Neural progenitor cell (in vitro differentiated cells): ENCODE data around the gene AMBRA1. TPM values are rescaled to one million over a fixed set of nuclear protein-coding genes. Genes with fewer than 3 reads are reported as not detected.

Experiments
- DNase-seq: peaks from one replicate; pipeline ENCODE4 v3.0.0-alpha.2; 2016; ENCODE audit warnings: low spot score
- H2AFZ ChIP-seq: fragments of 200-600 bp; sonication (generic); replicated peaks from 2 replicates; pipeline ENCODE4 v1.6.1; 2016; ENCODE audit warnings: antibody characterized with exemption
- H3F3A ChIP-seq: fragments of 200-600 bp; sonication (generic); 2 replicates; pipeline ENCODE4 v1.6.1; 2016; ENCODE audit warnings: antibody characterized with exemption, low read depth
- H3K27ac ChIP-seq: fragments of 200-600 bp; sonication (generic); 2 replicates; pipeline ENCODE4 v1.5.1; 2016; ENCODE audit warnings: mild to moderate bottlenecking
- H3K27me3 ChIP-seq: fragments of 200-600 bp; sonication (generic); 2 replicates; pipeline ENCODE4 v1.6.1; 2016; ENCODE audit warnings: mild to moderate bottlenecking, moderate library complexity
- H3K36me3 ChIP-seq: fragments of 200-600 bp; sonication (generic); 2 replicates; pipeline ENCODE4 v1.5.1; 2016
- H3K4me1 ChIP-seq: fragments of 200-600 bp; sonication (generic); 2 replicates; pipeline ENCODE4 v1.6.1; 2016; ENCODE audit warnings: mixed run types
- H3K4me2 ChIP-seq: fragments of 200-600 bp; sonication (generic); 2 replicates; pipeline ENCODE4 v1.6.1; 2016
- H3K4me3 ChIP-seq: fragments of 200-600 bp; sonication (generic); 2 replicates; pipeline ENCODE4 v1.5.1; 2016
- H3K79me2 ChIP-seq: fragments of 200-600 bp; sonication (generic); 2 replicates; pipeline ENCODE4 v1.6.1; 2016; ENCODE audit warnings: low read depth
- H3K9ac ChIP-seq: fragments of 200-600 bp; sonication (generic); 2 replicates; pipeline ENCODE4 v1.6.1; 2016
- H3K9me3 ChIP-seq: fragments of 200-600 bp; sonication (generic); 2 replicates; pipeline ENCODE4 v1.5.1; 2016; ENCODE audit warnings: low read depth
- H4K20me1 ChIP-seq: fragments of 200-600 bp; sonication (generic); 2 replicates; pipeline ENCODE4 v1.6.1; 2016; ENCODE audit warnings: low read depth
- H3K27ac Mint-ChIP-seq: 3 replicates; pipeline ENCODE4 v1.8.0; 2021; ENCODE audit warnings: mixed read lengths
- H3K27me3 Mint-ChIP-seq: 2 replicates; pipeline ENCODE4 v1.8.0; 2022; ENCODE audit warnings: low read depth, mild to moderate bottlenecking, inconsistent platforms, moderate library complexity, mixed read lengths; ENCODE audit not compliant: insufficient read depth
- H3K36me3 Mint-ChIP-seq: 3 replicates; pipeline ENCODE4 v1.8.0; 2021; ENCODE audit warnings: mixed read lengths
- H3K4me1 Mint-ChIP-seq: 3 replicates; pipeline ENCODE4 v1.8.0; 2021; ENCODE audit warnings: mixed read lengths
- H3K4me3 Mint-ChIP-seq: 3 replicates; pipeline ENCODE4 v1.8.0; 2021; ENCODE audit warnings: mild to moderate bottlenecking, moderate library complexity, mixed read lengths
- H3K9me3 Mint-ChIP-seq: 3 replicates; pipeline ENCODE4 v1.8.0; 2020; ENCODE audit warnings: mixed read lengths
- EZH2 ChIP-seq: fragments of 200-600 bp; sonication (generic); IDR thresholded peaks from 2 replicates; pipeline ENCODE4 v1.6.1; 2017; ENCODE audit warnings: antibody characterized with exemption, mild to moderate bottlenecking, moderate library complexity
- EZH2phosphoT487 ChIP-seq: fragments of 200-600 bp; sonication (generic); IDR thresholded peaks from 2 replicates; pipeline ENCODE4 v1.6.1; 2017; ENCODE audit warnings: antibody characterized with exemption
- total RNA-seq: library from RNA; depleted of rRNA; stranded (reverse); fragments of >200 nt; gene quantifications from 2 replicates; pipeline ENCODE4 v1.2.3, GENCODE V29; 2015; ENCODE audit warnings: low replicate concordance
- TF ChIP-seq, protein P1 (sequence below): fragments of 200-600 bp; sonication (generic); IDR thresholded peaks from 2 replicates; pipeline ENCODE4 v1.5.1; 2017; ENCODE audit warnings: antibody characterized with exemption, mild to moderate bottlenecking

AMBRA1 gene
- total RNA-seq, 1 donor from 2014 or later = 20.7 TPM

DNA sequence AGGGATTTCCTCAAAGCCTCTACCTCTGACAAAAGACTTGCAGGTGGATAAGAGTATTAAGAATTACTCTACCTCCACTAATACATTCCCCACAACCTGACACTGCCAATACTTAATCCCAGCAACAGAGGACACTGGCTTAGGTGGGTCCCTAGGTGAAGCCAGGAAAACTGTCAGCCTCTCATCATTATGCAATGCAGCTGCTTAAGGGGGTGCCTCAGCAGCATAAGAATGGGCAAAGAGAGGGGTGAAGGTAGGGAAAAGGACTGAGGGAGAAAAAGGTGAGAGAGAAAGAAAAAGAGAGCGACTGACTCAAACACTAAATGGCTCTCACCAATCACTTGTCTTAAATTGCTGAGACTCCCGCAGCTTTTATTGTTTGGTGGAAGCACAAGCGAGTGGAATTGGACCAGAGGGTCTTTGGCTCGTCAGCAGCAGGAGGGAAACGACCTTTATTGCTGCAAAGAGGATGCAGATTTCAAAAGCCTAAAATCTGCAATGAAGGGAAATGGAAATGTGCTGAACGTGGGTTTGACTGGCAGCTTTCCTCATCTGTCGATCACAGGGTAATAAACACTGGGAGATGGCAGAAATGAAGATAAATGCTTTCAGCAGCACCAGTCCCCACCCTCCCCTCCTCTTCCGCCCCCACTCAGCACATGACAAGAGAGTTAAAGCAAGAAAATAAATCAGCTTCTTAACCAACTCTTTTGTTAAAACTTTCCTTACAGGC, 137.4 kb downstream of the AMBRA1 start:
- H3K79me2 ChIP-seq = peaks cover 12% of the 10 kb centered on the region
- peaks cover 30% of the 10 kb centered on the region for H4K20me1 ChIP-seq
- H3K4me3 Mint-ChIP-seq = peak overlapping the region; percentile 28
- no peak overlapping the region for H3K9ac ChIP-seq
- no peaks in the 10 kb centered on the region for H3K9me3 Mint-ChIP-seq
- H3K27ac Mint-ChIP-seq = no peak overlapping the region
- peaks cover 36% of the 10 kb centered on the region for H3K4me1 ChIP-seq
- peaks cover 33% of the 10 kb centered on the region for H3F3A ChIP-seq
- H3K9me3 ChIP-seq = no peaks in the 10 kb centered on the region
- peak overlapping the region; percentile 18 for H3K4me3 ChIP-seq
- H3K36me3 ChIP-seq = no peaks in the 10 kb centered on the region
- peaks cover 2% of the 10 kb centered on the region for H3K27me3 Mint-ChIP-seq
- H3K27ac ChIP-seq = peak overlapping the region; percentile 61
- no peaks in the 10 kb centered on the region for H3K27me3 ChIP-seq
- peak; percentile 40 for DNase-seq
- peak overlapping the region; percentile 67 for H3K4me2 ChIP-seq
- H2AFZ ChIP-seq = no peak overlapping the region
- H3K36me3 Mint-ChIP-seq = no peaks in the 10 kb centered on the region
- TF ChIP-seq, protein P1, sequence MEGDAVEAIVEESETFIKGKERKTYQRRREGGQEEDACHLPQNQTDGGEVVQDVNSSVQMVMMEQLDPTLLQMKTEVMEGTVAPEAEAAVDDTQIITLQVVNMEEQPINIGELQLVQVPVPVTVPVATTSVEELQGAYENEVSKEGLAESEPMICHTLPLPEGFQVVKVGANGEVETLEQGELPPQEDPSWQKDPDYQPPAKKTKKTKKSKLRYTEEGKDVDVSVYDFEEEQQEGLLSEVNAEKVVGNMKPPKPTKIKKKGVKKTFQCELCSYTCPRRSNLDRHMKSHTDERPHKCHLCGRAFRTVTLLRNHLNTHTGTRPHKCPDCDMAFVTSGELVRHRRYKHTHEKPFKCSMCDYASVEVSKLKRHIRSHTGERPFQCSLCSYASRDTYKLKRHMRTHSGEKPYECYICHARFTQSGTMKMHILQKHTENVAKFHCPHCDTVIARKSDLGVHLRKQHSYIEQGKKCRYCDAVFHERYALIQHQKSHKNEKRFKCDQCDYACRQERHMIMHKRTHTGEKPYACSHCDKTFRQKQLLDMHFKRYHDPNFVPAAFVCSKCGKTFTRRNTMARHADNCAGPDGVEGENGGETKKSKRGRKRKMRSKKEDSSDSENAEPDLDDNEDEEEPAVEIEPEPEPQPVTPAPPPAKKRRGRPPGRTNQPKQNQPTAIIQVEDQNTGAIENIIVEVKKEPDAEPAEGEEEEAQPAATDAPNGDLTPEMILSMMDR = no peak
- no peak for TF ChIP-seq EZH2
- no peak for TF ChIP-seq EZH2phosphoT487
- peaks cover 27% of the 10 kb centered on the region for H3K4me1 Mint-ChIP-seq

DNA sequence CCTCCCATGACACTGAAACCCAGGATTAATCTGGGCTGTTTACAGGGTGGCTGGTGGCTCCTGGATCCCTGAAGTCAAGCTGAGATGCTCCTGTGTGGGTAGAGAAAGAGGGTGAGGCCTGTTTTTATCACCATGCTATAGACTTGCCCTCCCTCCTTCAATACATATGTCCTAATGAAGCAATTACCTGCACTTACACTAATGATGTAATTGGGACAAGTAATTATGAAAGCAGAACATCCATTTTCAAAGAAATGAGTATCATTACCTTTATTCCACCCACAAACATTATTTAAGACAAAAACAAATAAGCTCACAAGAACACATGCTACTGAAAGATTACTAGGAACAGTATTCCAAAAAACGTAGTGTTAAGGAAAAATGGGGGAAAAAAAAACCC, 138.0 kb downstream of the AMBRA1 start:
- Mint-ChIP-seq H3K27me3 (peaks cover 2% of the 10 kb centered on the region), H3K27ac (peak overlapping the region; percentile 3), H3K4me3 (peak overlapping the region; percentile 24), H3K4me1 (peaks cover 27% of the 10 kb centered on the region), H3K36me3 (peaks cover under 1% of the 10 kb centered on the region), H3K9me3 (no peaks in the 10 kb centered on the region)
- Histone ChIP-seq H3K27ac (no peak overlapping the region), H3K4me3 (no peak overlapping the region), H3K4me2 (peak overlapping the region; percentile 67), H3K36me3 (no peaks in the 10 kb centered on the region), H3K9me3 (no peaks in the 10 kb centered on the region), H4K20me1 (peaks cover 30% of the 10 kb centered on the region), H3K4me1 (peaks cover 41% of the 10 kb centered on the region), H3K27me3 (no peaks in the 10 kb centered on the region), H2AFZ (no peak overlapping the region), H3K9ac (no peak overlapping the region), H3F3A (peaks cover 33% of the 10 kb centered on the region), H3K79me2 (peaks cover 9% of the 10 kb centered on the region)
- no peak for TF ChIP-seq EZH2phosphoT487
- TF ChIP-seq EZH2 = no peak
- TF ChIP-seq, protein P1 = no peak
- no peak for DNase-seq

DNA sequence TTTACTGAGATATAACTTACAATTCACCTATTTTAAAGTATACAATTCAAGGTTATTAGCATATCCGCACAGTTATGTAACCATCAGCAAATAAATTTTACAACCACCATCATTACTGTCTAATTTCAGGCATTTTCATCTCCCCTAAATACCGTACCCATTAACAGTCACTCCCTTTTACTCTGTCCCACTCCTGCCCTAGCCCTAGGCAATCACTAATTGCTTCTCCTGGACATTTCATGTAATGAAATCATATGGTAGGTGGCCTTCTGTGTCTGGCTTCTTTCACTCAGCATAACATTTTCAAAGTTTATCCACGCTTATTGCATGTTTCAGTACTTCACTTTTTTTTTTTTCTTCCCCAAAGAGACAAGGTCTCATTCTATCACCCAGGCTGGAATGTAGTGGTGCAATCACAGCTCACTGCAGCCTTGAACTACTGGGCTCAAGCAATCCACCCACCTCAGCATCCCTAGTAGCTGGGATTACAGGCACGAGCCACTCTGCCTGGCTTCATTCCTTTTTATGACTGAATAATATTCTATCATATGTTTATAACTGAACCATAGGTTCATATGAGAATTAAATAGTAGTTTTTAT, 140.8 kb downstream of the AMBRA1 start:
- Histone ChIP-seq H3K4me2 (no peak overlapping the region), H3K36me3 (no peaks in the 10 kb centered on the region), H3K9me3 (no peaks in the 10 kb centered on the region), H3K4me1 (peaks cover 38% of the 10 kb centered on the region), H3F3A (peaks cover 29% of the 10 kb centered on the region), H2AFZ (no peak overlapping the region), H3K4me3 (no peak overlapping the region), H3K27me3 (no peaks in the 10 kb centered on the region), H3K27ac (no peak overlapping the region), H4K20me1 (peaks cover 23% of the 10 kb centered on the region), H3K9ac (no peak overlapping the region), H3K79me2 (peaks cover 17% of the 10 kb centered on the region)
- DNase-seq = no peak
- TF ChIP-seq EZH2 = no peak
- TF ChIP-seq EZH2phosphoT487 = no peak
- TF ChIP-seq, protein P1 = no peak
- Mint-ChIP-seq H3K9me3 (no peaks in the 10 kb centered on the region), H3K36me3 (peaks cover 4% of the 10 kb centered on the region), H3K4me1 (peaks cover 25% of the 10 kb centered on the region), H3K27ac (no peak overlapping the region), H3K4me3 (no peak overlapping the region), H3K27me3 (peaks cover 2% of the 10 kb centered on the region)
